HG03342 (cell line): Measurements from ENCODE around the gene COBL.

Experiments used
- ATAC-seq: cut with Tn5 transposase; IDR thresholded peaks from one replicate; pipeline ENCODE4 v1.9.1; 2021; ENCODE audit warnings: mild to moderate bottlenecking, moderate library complexity; ENCODE audit not compliant: unreplicated experiment

COBL gene

GRCh38 chr7:51276091-51276605 is 40.5 kb downstream of the COBL start:
- no peak for ATAC-seq

- ATAC-seq: no peak
Observed at GRCh38 chr7:51275532-51275931, 41.1 kb downstream of the COBL start.

- ATAC-seq: no peak
Observed at GRCh38 chr7:51274955-51275354, 41.7 kb downstream of the COBL start.

- no peak for ATAC-seq
Observed at GRCh38 chr7:51274001-51274400, 42.6 kb downstream of the COBL start.

GRCh38 chr7:51273360-51273759 is 43.2 kb downstream of the COBL start:
- ATAC-seq: no peak

- ATAC-seq: no peak
Observed at GRCh38 chr7:51270965-51271364, 45.6 kb downstream of the COBL start.

GRCh38 chr7:51269911-51270310 is 46.7 kb downstream of the COBL start:
- ATAC-seq: no peak

- ATAC-seq: no peak
Observed at GRCh38 chr7:51269321-51269720, 47.3 kb downstream of the COBL start.

- no peak for ATAC-seq
Observed at GRCh38 chr7:51268859-51269258, 47.8 kb downstream of the COBL start.

- no peak for ATAC-seq
Observed at GRCh38 chr7:51267169-51267568, 49.4 kb downstream of the COBL start.

GRCh38 chr7:51265066-51265907 is 51.3 kb downstream of the COBL start:
- no peak for ATAC-seq

- no peak for ATAC-seq
Observed at GRCh38 chr7:51263631-51264484, 52.8 kb downstream of the COBL start.

GRCh38 chr7:51262796-51263531 is 53.6 kb downstream of the COBL start:
- ATAC-seq: no peak

GRCh38 chr7:51261950-51262795 is 54.4 kb downstream of the COBL start:
- no peak for ATAC-seq

GRCh38 chr7:51261117-51261835 is 55.3 kb downstream of the COBL start:
- no peak for ATAC-seq

- ATAC-seq: no peak
Observed at GRCh38 chr7:51260516-51260915, 56.1 kb downstream of the COBL start.

- ATAC-seq: no peak
Observed at GRCh38 chr7:51259766-51260165, 56.8 kb downstream of the COBL start.

- ATAC-seq: no peak
Observed at GRCh38 chr7:51256916-51257315, 59.7 kb downstream of the COBL start.

GRCh38 chr7:51256209-51256781 is 60.3 kb downstream of the COBL start:
- no peak for ATAC-seq
